HK-2 (cell line): ENCODE data around the gene PTPN13.
"Not testable (repeated sequence)": the region's sequence is repeated elsewhere in the genome, so short reads cannot be mapped to it uniquely, and the experiment has no call there.

Experiments
- DNase-seq: peaks from one replicate; pipeline ENCODE4 v3.0.0-alpha.2; 2018; ENCODE audit not compliant: unreplicated experiment

PTPN13 gene

DNA sequence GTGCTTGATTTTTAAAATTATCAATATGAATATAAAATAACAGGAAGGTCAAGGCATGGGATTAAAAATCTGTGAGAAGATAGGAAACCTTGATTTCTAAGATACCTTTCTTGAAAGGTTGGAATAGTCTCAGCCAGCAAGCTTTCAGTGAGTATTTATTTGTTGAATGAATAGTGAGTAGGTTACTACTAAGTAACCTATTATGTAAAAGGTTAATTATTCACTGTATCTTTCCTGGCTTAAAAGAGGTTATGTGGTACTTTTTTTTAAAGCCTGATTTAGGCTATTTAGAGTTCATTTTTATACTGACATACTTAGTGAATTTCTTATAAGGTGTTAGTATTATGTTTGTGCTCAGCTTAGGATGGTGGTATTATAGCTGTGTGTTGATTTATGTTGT, 123.5 kb downstream of the PTPN13 start:
- DNase-seq, result no peak

DNA sequence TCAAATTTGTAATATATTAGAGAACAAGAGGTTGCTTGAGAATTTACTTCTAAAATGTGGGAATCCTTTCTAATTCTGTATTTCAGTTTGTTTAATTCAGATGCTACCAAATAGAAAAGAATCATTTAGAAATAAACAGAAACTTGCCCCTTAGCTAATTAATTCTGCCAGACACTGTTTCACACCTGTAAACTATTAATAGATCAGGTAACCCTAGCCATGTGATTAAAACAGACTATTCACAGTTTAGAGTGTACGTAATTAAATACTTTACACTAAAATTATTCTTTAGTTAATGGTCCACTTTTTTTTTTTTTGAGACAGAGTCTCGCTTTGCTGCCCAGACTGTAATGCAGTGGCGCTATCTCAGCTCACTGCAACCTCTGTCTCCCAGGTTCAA, 124.0 kb downstream of the PTPN13 start:
- no peak for DNase-seq

DNA sequence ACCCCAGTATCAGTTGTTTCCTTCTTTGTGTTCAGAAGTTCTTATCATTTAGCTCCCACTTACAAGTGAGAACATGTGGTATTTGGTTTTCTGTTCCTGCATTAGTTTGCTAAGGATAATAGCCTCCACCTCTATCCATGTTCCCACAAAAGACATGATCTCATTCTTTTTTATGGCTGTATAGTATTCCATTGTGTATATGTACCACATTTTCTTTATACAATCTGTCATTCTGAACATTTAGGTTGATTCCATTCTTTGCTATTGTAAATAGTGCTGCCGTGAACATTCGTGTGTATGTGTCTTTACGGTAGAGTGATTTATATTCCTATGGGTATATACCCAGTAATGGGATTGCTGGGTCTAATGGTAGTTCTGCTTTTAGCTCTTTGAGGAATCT, 125.0 kb downstream of the PTPN13 start:
- not testable (repeated sequence) for DNase-seq

DNA sequence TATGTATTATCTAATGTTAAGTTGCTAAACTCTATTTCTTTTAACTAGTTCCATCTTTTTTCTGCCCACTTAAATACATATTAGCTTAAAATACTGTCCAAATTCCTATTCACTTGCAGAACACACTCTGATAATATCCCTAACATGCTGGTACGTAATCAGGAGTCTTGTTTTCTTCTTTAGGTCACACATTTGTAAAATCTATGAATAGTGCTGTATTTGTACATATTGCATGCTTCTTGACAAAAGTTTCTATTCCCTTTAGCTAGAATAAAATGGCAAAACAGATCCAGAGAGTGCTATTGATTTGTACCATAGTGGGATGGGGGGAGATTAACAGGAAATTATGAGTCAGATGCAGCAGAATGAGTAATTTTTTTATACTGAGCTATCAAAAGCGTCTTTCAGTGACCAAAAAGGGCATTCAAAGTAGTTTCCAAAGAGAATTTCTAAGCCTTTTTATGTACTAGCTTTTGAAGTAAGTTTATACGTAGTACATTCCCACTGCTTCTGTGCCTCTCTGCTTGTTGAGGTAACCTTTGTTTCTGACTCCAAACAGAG, 126.5 kb downstream of the PTPN13 start:
- no peak for DNase-seq

DNA sequence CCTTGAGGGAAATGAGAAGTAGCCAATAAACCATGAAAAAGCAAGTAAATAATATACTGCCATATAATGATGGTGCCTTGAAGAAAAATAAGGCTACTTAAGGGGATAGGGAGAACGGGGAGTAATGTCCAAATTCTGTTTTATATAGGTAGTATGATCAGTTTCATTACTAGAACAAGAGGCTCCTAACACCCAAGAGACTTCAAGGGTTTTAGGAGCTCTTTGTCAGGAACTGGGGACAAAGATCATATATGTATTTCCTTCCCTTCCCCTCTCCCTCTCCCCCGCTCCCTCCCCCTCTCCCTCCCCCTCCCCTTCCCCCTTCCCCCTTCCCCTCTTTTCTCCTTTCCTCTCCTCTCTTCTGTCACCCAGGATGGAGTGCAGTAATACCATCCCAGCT, 127.3 kb downstream of the PTPN13 start:
- no peak for DNase-seq

DNA sequence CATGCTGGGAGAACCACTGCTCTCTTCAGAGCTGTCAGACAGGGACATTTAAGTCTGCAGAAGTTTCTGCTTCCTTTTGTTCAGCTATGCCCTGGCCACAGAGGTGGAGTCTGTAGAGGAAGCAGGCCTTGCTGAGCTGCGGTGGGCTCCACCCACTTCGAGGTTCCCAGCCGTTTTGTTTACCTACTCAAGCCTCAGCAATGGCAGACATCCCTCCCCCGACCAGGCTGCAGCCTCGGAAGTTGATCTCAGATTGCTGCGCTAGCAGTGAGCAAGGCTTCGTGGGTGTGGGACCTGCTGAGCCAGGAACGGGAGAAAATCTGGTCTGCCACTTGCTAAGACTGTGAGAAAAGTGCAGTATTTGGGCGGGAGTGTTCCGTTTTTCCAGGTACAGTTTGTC, 136.2 kb downstream of the PTPN13 start:
- no peak for DNase-seq

DNA sequence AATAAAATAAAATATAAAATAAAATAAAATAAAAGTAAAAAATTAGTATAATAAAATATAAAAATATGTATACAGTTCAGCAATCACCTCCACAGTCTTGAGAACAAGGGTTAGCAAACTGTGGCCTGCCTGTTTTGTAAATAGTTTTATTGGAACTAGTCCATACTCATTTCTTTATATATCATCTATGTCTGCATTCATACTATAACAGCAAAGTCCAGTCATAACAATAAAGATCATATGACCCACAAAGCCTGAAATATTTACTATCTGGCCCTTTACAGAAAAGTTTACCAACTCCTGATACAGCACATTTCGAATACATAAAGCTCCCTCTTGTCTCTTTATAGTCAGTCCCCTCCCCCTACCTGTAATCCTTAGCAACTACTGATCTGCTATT, 143.1 kb downstream of the PTPN13 start:
- no peak for DNase-seq

DNA sequence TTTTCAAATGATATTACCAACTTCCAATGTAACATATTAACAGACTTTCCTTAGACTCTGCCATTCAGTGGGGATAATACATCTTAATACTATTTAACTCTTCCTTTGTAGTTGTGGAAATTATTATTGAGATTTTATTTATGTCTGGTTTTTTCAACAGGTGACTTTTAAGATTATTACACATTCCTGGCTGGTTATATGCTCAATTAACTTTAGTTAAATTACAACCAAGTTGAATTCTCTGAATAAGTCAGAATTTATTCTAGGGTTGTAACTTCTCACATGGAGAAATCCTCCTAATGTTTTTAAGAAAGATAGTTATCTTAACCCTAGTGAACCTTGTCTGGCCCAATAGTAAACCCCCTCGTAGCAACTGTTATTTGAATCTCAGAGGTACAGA, 147.7 kb downstream of the PTPN13 start:
- no peak for DNase-seq

DNA sequence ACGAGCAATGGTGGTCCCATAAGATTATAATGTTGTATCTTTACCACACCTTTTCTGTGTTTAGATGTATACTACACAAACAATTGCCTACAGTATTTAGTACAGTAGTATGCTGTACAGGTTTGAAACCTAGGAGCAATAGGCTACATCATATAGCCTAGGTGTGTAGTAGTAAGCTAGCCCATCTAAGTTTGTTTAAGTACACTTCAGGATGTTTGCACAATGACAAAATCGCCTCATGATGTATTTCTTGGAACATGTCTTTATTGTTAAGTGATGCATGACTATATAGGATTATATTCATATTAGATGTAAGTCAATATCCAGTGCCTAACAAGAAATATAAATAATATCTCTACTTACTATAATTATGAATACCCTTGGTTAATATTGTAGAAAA, 150.5 kb downstream of the PTPN13 start:
- no peak for DNase-seq

DNA sequence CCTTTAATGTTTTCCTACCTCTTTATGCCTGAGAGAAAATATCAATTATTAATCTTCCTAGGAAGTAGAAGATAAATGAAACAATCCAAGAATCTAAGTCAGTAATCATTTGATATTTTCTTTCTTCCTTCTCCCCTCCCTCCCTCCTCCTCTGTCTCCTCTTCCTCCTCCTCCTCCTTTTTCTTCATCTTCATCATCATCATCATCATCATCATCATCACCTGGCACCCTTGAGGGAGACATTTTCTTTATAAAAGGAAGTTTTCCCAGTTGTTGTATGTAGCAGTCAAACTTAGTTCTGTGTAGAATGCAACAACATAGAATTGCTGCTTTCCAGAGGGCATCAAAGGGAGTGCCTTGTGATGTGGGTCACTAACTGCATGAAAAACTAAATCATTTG, 155.0 kb downstream of the PTPN13 start:
- no peak for DNase-seq

DNA sequence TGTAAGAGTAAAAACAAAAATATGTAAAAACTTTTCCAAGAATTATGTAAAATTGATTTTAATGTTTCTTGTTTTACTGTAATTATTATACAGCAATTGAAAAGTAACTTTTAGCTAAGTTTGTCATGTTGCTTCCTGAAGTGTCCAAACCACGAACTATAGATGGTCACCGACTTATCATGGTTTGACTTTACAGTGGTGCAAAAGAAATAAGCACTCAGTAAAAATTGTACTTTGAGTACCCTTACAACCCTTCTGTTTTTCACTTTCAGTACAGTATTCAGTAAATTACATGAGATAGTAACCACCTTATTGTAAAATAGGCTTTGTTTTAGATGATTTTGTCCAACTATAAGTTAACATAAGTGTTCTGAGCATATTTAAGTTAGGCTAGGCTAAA, 161.3 kb downstream of the PTPN13 start:
- no peak for DNase-seq

DNA sequence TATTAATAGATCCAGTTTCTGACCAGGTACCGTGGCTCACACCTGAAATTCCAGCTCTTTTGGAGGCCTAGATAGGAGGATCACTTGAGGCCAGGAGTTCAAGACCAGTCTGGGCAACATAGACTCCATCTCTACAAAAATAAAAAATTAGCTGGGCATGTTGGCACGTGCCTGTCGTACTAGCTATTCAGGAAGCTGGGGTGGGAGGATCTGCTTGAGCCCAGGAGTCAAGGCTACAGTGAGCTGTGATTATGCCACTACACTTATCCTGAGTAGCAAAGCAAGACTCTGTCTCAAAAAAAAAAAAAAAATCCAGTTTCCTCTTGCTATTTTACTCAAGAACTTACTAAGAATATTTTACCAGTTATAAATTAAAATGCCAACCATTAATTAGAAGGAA, 163.4 kb downstream of the PTPN13 start:
- DNase-seq, result no peak

DNA sequence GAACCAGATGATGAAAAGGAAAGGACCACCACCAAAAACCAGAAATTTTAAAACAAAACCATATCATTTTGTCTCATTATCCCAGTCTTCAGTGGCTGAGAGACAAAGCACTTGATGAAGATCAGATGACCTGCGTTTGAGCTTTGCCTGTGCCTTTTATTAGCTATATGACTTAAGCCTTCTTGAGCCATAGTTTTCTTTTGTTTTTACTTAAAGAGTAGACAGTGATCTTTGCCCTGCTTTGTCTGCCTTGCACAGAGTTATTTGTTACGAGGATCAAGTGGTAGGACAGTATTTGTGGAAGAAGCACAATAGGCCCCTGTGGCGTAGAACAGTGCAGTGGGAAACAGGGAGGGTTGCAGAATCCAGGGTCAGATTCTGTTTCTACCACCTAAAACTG, 165.2 kb downstream of the PTPN13 start:
- DNase-seq, result no peak

DNA sequence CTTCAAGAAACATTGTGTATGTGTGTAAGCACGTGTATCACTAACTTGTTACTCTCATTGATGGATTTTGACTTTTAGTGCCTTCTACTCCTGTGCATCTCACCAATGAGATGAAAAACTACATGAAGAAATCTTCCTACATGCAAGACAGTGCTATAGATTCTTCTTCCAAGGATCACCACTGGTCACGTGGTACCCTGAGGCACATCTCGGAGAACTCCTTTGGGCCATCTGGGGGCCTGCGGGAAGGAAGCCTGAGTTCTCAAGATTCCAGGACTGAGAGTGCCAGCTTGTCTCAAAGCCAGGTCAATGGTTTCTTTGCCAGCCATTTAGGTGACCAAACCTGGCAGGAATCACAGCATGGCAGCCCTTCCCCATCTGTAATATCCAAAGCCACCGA, 168.5 kb downstream of the PTPN13 start:
- no peak for DNase-seq

DNA sequence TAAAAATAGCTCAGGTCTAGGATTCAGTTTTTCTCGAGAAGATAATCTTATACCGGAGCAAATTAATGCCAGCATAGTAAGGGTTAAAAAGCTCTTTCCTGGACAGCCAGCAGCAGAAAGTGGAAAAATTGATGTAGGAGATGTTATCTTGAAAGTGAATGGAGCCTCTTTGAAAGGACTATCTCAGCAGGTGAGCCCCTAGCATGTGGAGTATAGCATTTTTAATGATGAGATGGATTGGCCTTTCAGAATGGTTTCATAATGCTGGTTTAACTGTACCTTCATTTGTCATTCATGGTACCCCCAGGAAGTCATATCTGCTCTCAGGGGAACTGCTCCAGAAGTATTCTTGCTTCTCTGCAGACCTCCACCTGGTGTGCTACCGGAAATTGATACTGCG, 175.7 kb downstream of the PTPN13 start:
- no peak for DNase-seq

DNA sequence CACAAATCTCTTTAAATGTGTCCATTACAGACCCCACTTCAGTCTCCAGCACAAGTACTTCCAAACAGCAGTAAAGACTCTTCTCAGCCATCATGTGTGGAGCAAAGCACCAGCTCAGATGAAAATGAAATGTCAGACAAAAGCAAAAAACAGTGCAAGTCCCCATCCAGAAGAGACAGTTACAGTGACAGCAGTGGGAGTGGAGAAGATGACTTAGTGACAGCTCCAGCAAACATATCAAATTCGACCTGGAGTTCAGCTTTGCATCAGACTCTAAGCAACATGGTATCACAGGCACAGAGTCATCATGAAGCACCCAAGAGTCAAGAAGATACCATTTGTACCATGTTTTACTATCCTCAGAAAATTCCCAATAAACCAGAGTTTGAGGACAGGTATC, 177.0 kb downstream of the PTPN13 start:
- DNase-seq, result no peak

DNA sequence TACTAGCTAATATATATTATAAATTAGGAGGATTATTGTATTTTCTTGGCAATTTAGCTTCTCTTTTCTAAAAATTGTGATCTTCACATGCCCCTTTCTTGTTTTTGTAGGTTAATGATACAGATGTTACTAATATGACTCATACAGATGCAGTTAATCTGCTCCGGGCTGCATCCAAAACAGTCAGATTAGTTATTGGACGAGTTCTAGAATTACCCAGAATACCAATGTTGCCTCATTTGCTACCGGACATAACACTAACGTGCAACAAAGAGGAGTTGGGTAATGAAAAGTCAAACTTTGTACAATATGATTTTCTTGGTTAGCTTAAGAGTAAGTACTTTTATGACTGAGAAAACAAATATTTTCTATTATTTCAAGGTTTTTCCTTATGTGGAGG, 180.9 kb downstream of the PTPN13 start:
- no peak for DNase-seq

DNA sequence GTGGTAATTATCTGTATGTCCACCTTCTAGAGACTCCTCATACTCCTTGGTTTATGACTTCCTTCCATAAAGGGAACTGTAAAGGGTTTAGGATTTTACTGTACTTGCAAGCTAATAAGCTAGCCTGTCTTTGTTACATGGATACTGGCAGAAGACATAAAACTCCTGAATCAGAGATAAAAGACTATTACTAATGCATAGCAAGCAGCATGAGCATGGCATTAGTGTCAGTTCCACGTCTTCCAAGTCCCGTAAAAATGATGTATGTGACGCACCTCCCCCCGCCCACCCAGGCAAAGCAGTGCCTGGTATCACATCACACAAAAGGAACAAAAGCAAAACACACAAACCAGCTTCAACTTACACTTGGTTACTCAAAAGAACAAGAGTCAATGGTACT, 184.1 kb downstream of the PTPN13 start:
- DNase-seq, result no peak

DNA sequence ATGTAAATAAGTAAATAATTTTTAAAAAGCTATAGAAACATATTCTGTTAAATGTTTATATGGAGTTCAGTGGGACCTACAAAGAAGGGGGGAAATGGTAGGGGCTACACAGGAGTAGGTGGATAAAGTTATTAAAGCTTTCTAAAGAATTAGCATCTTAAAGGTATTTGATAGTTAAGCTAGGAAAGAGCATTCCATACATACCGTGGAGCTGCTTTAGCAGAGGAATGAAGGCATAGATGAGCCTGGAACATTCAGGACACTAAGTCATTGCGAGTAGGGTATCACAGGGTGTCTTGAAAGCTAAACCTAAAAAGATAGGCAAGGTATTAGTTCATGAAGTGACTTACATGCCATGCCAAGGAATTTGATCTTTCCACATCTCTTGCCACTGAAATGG, 194.7 kb downstream of the PTPN13 start:
- no peak for DNase-seq

DNA sequence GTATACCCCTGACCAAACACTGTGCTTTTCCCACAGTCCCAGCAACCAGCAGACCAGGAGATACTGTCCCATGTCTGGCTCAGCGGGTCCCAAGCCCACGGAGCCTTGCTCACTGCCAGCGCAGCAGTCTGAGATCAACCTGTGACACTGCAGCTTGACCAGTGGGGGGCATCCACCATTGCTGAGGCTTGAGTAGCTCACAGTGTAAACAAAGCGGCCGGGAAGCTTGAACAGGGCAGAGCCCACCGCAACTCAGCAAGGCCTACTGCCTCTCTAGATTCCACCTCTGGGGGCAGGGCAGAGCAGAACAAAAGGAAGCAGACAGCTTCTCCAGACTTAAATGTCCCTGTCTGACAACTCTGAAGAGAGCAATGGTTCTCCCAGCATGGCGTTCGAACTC, 197.0 kb downstream of the PTPN13 start:
- DNase-seq, result no peak

DNA sequence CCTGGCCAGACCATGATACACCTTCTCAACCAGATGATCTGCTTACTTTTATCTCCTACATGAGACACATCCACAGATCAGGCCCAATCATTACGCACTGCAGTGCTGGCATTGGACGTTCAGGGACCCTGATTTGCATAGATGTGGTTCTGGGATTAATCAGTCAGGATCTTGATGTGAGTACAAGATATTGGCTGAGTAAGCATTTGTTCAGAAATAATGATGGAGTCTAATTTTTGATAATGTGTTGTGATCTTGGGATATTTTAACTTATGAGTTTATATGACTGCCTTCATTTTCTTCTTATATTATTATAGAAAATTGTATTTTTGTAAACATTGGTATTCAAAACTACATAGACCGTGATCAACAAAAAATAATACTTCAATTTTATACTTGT, 215.7 kb downstream of the PTPN13 start:
- no peak for DNase-seq

DNA sequence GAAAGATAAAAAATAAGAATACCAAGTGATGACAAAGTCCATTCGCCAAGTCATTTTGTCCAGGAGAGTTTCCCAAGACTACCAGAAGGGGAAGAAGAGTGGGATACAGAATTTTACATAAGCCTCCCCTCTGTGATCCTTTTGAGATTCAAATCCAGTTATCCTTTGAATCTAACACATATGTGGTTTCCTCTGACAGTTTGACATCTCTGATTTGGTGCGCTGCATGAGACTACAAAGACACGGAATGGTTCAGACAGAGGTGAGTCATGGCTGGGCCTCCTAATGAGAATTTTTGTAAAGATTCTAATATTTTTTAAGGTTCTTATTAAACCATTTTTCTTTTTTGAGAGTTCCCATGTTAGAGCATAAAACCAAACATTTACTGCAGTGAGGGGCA, 216.7 kb downstream of the PTPN13 start:
- no peak for DNase-seq

DNA sequence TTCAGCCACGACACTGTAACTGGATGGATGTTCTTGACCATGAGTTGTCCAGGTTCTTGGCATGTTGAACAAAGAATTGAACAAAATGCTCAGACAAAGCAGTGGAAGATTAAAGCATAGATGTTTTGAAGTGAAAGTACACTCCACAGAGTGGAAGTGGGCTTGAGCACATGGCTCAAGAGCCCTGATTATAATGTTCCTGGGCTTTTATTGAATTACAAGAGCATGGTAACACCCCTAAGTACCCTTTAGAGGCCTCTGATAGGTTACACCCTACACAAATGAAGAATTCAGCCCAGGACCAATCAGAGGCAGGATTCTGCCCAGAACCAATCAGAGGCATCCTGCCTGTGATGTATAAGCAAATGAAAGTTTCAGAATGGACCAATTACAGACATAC, 221.5 kb downstream of the PTPN13 start:
- DNase-seq, result no peak

DNA sequence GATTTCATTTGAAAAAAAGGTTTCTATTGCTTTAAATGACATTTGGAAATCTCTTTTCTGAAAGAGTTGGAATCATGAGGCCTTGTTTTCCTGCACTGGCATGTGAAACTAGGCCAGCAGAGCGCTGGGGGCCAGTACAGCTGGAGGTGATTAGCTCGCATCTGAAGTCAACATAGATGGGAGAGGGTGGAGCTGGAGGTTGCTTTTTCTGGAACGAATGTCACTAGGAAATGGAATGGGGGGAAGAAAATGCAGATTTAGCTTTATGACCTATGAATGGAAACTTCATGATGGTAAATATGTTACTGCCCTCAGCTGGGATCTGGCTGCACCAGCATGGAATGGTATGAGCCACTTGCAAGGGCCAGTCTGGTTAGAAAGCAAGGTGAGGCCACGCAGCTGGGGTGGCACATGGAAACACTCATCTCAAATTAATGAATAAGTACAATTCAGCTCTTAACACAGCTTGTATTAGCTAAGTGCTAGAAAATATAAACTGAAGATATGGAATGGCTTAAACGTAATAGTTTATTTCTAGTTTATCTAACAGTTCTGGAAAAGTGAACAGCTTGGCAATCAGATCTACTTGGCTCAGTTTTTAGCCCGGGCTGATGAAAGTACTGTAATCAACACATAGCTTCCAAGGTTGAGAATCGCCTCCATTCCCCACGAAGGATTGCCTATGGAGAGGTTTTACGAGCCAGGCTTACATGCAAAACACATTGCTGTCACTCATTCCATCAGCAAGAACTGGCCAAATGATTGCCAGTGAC, 222.6 kb downstream of the PTPN13 start:
- no peak for DNase-seq
